AG09319 (cell line): ENCODE data around the gene APC.
A peak's percentile ranks its signal among the peaks of the same experiment; 100 is the strongest.

ENCODE experiments used
- DNase-seq: peaks from one replicate; pipeline ENCODE4 v3.0.0-alpha.2; 2010; ENCODE audit warnings: low read depth; ENCODE audit errors: extremely low read depth
- CTCF ChIP-seq: IDR thresholded peaks from 2 replicates; pipeline ENCODE4 v1.5.1; 2011; ENCODE audit warnings: low read depth, mild to moderate bottlenecking, inconsistent platforms, low read length, moderate library complexity

The APC gene

GRCh38 chr5:112755703-112756102 lies 18.0 kb downstream of the APC start:
- DNase-seq = no peak
- TF ChIP-seq CTCF = no peak

GRCh38 chr5:112757468-112758208 lies 20.0 kb downstream of the APC start:
- peak; percentile 32 for DNase-seq

GRCh38 chr5:112758676-112759075 lies 21.0 kb downstream of the APC start:
- no peak for TF ChIP-seq CTCF
- no peak for DNase-seq

More at GRCh38 chr5:112757468-112758208, 20.0 kb downstream of the APC start:
- peak; percentile 77 for TF ChIP-seq CTCF

GRCh38 chr5:112762113-112762810 lies 24.6 kb downstream of the APC start:
- TF ChIP-seq CTCF = no peak
- no peak for DNase-seq

GRCh38 chr5:112763165-112763564 lies 25.5 kb downstream of the APC start:
- DNase-seq = no peak
- no peak for TF ChIP-seq CTCF

- TF ChIP-seq CTCF = no peak
- no peak for DNase-seq
These were observed 34.4 kb downstream of the APC start for GRCh38 chr5:112772124-112772523.

GRCh38 chr5:112776301-112776856 lies 38.7 kb downstream of the APC start:
- DNase-seq = peak; percentile 68
- TF ChIP-seq CTCF = no peak
